Measurements from ENCODE around the gene SCAMP2.

Gene SCAMP2

GRCh38 chr15:74799255-74799855 is 73.8 kb downstream of the SCAMP2 start:
- no peak for TF ChIP-seq GATA3 (IDR thresholded peaks at IDR 0.05; ENCODE audit: low read depth, low read length)
- TF ChIP-seq GATA2 (IDR thresholded peaks at IDR 0.05; ENCODE audit: low read depth, low read length) = no peak

GRCh38 chr15:74798388-74799254 is 74.5 kb downstream of the SCAMP2 start:
- TF ChIP-seq GATA3 (IDR thresholded peaks at IDR 0.05; ENCODE audit: low read depth, low read length) (no peak), GATA2 (IDR thresholded peaks at IDR 0.05; ENCODE audit: low read depth, low read length) (no peak)

- TF ChIP-seq GATA2 (IDR thresholded peaks at IDR 0.05; ENCODE audit: low read depth, low read length) (no peak), GATA3 (IDR thresholded peaks at IDR 0.05; ENCODE audit: low read depth, low read length) (no peak)
Observed at GRCh38 chr15:74795966-74796625, 77.1 kb downstream of the SCAMP2 start.

GRCh38 chr15:74794970-74795349 is 78.2 kb downstream of the SCAMP2 start:
- TF ChIP-seq GATA3 (IDR thresholded peaks at IDR 0.05; ENCODE audit: low read depth, low read length) (no peak), GATA2 (IDR thresholded peaks at IDR 0.05; ENCODE audit: low read depth, low read length) (no peak)

- TF ChIP-seq GATA2 (IDR thresholded peaks at IDR 0.05; ENCODE audit: low read depth, low read length) (no peak), GATA3 (IDR thresholded peaks at IDR 0.05; ENCODE audit: low read depth, low read length) (no peak)
Observed at GRCh38 chr15:74794248-74794969, 78.8 kb downstream of the SCAMP2 start.
